Ovary (tissue), 1 donor: ENCODE measurements around the gene SLC44A1.

Experiments used
- EP300 ChIP-seq: sonication (generic); formaldehyde crosslinking; IDR thresholded peaks from one replicate; pipeline ENCODE4 v1.6.1; 2017; ENCODE audit warnings: antibody characterized with exemption
- POLR2A ChIP-seq: fragments of 450-650 bp; IDR thresholded peaks from one replicate; pipeline ENCODE4 v1.6.1; 2017; ENCODE audit warnings: antibody characterized with exemption, mild to moderate bottlenecking, moderate library complexity

DNA sequence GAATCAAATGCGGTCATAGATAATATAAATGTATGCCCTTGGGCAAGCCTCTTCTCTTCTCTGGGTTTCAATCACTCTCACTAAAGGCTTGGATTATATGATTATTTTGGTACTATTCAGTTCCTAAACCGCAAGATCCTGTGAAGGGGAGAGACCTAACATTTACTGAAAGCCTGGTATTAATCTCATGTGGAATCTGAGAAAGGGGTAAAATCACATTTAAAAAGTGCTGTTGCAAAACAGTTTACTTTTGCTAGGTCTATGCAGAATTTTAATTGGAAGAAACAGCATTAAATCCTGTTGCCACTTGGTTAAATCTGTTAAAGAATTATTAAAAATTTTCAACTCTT lies 50.7 kb downstream of the SLC44A1 start:
- TF ChIP-seq EP300 (no peak), POLR2A (no peak)
